ENCODE results near the gene KIF20B. TPM values are rescaled to one million over a fixed set of nuclear protein-coding genes. Genes with fewer than 3 reads are reported as not detected.

KIF20B gene
- total RNA-seq, 1 experiment from 2014 or later: 78.9 TPM

GRCh38 chr10:89669985-89670384, 31.4 kb upstream of the KIF20B start:
- Histone ChIP-seq H3K4me1 (ENCODE audit: insufficient read depth, low read length, poor library complexity, severe bottlenecking) (no peaks in the 10 kb centered on the region), H3K36me3 (ENCODE audit: insufficient read depth, low read length, poor library complexity, severe bottlenecking) (no peaks in the 10 kb centered on the region), H3K27ac (ENCODE audit: low read depth, low read length, poor library complexity, severe bottlenecking) (no peak overlapping the region), H3K27me3 (replicated peaks; ENCODE audit: insufficient read depth, low read depth, low read length, poor library complexity) (no peaks in the 10 kb centered on the region), H3K4me3 (ENCODE audit: low read depth, low read length, poor library complexity, severe bottlenecking) (no peak overlapping the region), H3K9me3 (ENCODE audit: low read depth, low read length, poor library complexity, severe bottlenecking) (no peaks in the 10 kb centered on the region)
- intact Hi-C loops (cut with micrococcal nuclease; ENCODE audit: unreplicated experiment): no loop called here
- BruUV-seq (replicated peaks): no TSS peak
- POLR2A ChIA-PET (ENCODE audit: low non-redundant PET): no interaction called here
- TF ChIP-seq CTCF (conservative IDR thresholded peaks at IDR 0.05; ENCODE audit: low read depth, low read length): no peak
- no peak for TF ChIP-seq EZH2 (IDR thresholded peaks at IDR 0.05; ENCODE audit: borderline replicate concordance, low read depth, low read length, poor library complexity, severe bottlenecking)
- CTCF ChIA-PET: interaction anchor here (0.5 kb wide), 1 partner anchor 585 kb away, joined by 3 read pairs; no protein-coding TSS in a partner anchor
- no peak for DNase-seq (ENCODE audit: low spot score)

GRCh38 chr10:89670926-89671325, 30.5 kb upstream of the KIF20B start:
- Histone ChIP-seq H3K36me3 (ENCODE audit: insufficient read depth, low read length, poor library complexity, severe bottlenecking) (no peaks in the 10 kb centered on the region), H3K4me1 (ENCODE audit: insufficient read depth, low read length, poor library complexity, severe bottlenecking) (no peaks in the 10 kb centered on the region), H3K4me3 (ENCODE audit: low read depth, low read length, poor library complexity, severe bottlenecking) (no peak overlapping the region), H3K9me3 (ENCODE audit: low read depth, low read length, poor library complexity, severe bottlenecking) (no peaks in the 10 kb centered on the region), H3K27ac (ENCODE audit: low read depth, low read length, poor library complexity, severe bottlenecking) (no peak overlapping the region), H3K27me3 (replicated peaks; ENCODE audit: insufficient read depth, low read depth, low read length, poor library complexity) (no peaks in the 10 kb centered on the region)
- DNase-seq (ENCODE audit: low spot score): no peak
- intact Hi-C loops (cut with micrococcal nuclease; ENCODE audit: unreplicated experiment): no loop called here
- no TSS peak for BruUV-seq (replicated peaks)
- POLR2A ChIA-PET (ENCODE audit: low non-redundant PET): no interaction called here
- CTCF ChIA-PET: no interaction called here
- TF ChIP-seq CTCF (conservative IDR thresholded peaks at IDR 0.05; ENCODE audit: low read depth, low read length): no peak
- TF ChIP-seq EZH2 (IDR thresholded peaks at IDR 0.05; ENCODE audit: borderline replicate concordance, low read depth, low read length, poor library complexity, severe bottlenecking): no peak

- H3K27me3 ChIP-seq (replicated peaks; ENCODE audit: insufficient read depth, low read depth, low read length, poor library complexity): no peaks in the 10 kb centered on the region
- no TSS peak for BruUV-seq (replicated peaks)
- CTCF ChIA-PET: no interaction called here
- no peaks in the 10 kb centered on the region for H3K4me1 ChIP-seq (ENCODE audit: insufficient read depth, low read length, poor library complexity, severe bottlenecking)
- no peak overlapping the region for H3K4me3 ChIP-seq (ENCODE audit: low read depth, low read length, poor library complexity, severe bottlenecking)
- intact Hi-C loops (cut with micrococcal nuclease; ENCODE audit: unreplicated experiment): no loop called here
- DNase-seq (ENCODE audit: low spot score): no peak
- no peaks in the 10 kb centered on the region for H3K9me3 ChIP-seq (ENCODE audit: low read depth, low read length, poor library complexity, severe bottlenecking)
- POLR2A ChIA-PET (ENCODE audit: low non-redundant PET): no interaction called here
- H3K36me3 ChIP-seq (ENCODE audit: insufficient read depth, low read length, poor library complexity, severe bottlenecking): no peaks in the 10 kb centered on the region
- H3K27ac ChIP-seq (ENCODE audit: low read depth, low read length, poor library complexity, severe bottlenecking): no peak overlapping the region
- no peak for TF ChIP-seq EZH2 (IDR thresholded peaks at IDR 0.05; ENCODE audit: borderline replicate concordance, low read depth, low read length, poor library complexity, severe bottlenecking)
- no peak for TF ChIP-seq CTCF (conservative IDR thresholded peaks at IDR 0.05; ENCODE audit: low read depth, low read length)
Measured at GRCh38 chr10:89677341-89677740, 24.0 kb upstream of the KIF20B start.

Data from A673 (cell line).